GM12801 (cell line): ENCODE measurements around the gene POLR1A.

ENCODE experiments used
- CTCF ChIP-seq: IDR thresholded peaks from one replicate; pipeline ENCODE4 v1.5.1; 2011; ENCODE audit warnings: control low read depth; ENCODE audit not compliant: insufficient read length; ENCODE audit errors: extremely low read depth

POLR1A gene

DNA sequence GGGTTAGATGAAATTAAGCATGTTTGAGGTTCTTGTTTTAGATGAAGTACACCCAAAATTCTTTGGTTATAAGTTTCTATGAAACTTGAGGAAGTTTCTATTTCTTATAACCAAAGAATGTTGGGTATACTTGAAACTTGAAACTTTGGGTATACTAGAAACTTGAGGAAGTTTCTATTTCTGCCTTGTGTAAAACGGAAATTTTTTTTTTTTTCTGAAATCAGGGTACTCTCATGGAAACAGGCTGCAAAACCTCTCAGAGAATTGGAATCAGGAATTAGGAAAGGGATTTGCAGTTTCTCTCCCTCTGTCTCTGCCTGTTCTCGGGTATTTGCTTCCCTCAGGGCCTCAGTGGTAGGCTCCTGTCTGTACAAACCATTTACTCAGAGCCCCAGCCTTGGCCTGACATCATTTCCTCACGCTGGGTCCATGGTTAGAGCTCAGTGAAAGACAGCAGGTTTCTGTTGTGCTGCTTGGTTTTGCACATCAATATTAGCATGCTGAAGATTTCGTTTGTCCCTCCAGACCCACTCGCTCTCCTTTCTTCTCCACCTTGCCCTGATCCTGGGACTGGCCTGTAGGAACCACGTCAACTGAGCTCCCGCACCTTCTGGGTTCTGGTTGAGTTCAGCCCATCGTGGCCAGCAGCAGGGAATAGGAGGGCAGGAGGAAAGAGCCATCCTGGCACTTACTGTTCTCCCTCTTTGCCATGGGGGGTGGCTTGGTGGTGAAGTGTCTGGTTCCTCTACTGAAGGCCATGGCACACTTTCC lies 106.4 kb downstream of the POLR1A start:
- TF ChIP-seq CTCF, result no peak

DNA sequence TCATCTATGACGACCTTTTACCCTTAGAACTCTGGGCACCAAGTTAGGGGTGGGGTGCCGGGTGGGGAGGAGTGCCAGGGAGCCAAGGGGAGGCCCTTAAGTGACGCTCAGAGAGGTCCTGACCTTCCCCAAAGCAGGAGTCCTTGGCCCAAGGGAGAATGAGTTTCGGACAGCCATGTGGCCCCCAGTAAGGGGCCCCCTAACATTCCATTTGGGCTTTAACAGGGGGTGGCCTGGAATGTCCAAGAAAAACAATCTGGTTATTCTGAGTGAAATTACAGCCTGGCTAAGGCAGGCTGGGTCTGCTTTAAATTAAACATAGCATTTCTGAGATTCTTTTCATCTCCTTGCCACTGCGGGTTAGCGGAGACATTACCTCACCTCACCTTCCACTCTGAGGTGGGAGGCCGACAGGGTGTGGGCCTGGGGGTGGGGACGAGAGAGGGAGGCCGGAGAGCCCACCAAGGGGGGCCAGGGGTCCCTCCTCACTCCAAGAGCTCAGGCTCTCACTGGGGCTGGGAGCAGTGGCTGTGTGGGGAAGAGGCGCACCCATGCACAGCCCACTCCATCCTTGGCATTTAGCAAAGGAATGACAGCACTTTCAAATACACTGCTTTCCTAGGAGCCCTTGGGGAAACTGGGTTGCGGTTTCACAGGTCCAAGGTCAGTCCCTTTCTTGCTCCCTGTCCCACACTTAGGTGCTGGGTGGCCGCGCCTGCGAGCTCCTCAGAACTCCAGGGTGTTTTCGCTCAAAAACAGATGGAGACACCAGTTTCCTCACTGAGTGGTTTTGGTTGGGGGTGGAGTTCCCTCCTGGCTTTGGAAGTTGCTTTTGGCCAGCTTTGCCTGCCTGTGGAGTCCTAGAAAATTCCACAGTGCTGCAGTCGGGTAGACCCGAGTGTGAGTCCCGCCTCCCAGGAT lies 107.4 kb downstream of the POLR1A start:
- TF ChIP-seq CTCF, result no peak

- no peak for TF ChIP-seq CTCF
These were observed 108.4 kb downstream of the POLR1A start for GRCh38 chr2:85997017-85997970.

DNA sequence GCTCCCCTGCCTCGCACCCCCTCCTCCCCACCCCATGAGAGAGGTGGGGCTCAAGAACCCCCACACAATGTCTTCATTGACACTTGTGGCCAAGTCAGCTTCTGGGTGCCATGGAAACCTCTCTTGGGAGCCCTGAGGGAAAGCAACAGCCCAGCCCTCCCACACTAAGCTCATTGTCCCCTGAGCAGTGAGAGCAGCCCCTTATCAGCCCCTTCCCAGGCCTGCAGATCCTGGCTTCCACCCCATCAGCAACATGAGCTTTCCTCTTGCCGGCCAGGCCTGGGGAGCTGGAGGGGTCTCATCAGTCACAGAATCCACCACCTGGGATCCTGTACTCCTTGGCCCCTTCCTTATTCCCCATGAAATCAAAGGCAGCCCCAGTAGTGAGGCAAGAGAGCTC lies 109.1 kb downstream of the POLR1A start:
- TF ChIP-seq CTCF, result no peak

DNA sequence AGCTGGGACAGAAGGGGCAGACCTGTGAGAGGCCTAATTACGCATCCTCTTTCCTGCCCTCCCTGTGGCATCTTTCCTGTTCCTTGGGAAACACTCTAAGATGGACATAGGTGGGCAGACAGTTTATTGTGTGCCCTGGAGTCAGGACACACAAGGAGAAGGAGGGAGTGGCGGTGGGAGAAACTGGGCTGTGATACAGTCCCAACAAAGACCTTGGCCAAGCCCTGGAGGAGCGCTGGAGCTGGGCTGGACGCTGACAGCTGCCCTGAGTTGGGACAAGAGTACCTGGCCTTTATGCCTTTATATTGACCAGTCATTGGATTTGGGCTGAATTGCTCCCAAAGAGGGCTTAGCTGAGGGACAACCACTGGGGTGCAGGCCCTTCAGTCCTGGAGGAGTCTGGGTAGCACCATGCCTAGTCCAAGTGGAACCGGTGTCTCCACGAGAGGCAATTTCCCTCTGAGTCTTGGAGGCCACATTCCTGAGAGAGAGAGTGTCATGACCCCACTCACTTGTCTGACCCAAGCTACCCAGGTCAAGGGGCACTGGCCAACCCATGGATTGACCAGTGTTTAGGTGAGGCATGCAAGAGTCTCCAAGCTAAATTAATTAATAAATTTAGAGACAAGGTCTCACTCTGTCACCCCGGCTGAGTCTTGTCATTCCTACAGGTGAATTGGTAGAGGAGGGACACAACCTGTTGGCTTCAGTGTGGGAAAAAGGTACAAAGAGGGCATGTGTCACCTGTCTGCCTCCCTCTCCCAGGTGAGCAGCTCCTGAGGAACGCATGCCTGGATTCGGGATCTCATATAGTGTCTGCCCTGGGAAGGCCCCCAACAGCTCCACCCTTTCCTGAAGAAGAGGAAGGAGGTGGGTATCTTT lies 109.8 kb downstream of the POLR1A start:
- TF ChIP-seq CTCF, result no peak

DNA sequence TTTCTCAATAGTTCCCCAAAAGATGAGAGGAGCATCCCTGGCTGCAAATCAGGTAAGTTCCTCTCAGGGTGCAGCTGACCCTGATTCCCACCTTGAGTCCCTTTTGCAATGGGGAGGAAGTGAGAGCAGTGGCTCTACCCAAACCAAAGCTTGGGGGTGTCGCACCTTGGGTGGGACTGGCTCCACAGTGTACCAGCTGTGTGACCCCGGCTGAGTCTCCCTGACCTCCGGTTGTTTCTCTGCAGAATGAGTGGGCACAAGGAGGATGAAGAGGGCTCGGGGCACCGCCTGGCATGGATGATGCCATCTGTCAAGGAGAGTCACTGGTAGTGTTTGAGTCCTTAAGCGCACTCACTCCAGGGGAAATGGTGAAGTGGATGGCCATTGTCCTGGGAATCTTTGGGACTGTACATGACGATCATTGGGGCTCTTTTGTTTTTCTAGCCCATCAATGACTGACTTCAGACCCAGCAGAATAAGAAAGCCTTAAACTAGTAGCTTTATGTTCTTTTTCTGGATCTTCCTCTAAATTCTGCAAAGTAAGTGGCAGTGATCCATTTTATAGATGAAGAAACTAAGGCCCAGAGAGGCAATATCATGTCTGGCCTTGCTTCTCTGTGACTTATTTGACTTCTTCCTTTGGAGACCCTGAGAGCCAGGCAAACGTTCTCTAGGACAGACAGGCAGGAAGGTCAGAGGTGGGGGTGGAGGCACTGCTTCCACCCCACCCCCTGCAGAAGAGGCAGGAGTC lies 110.6 kb downstream of the POLR1A start:
- no peak for TF ChIP-seq CTCF
